Gastroesophageal sphincter (tissue), 3 donors: ENCODE data around the gene ZDHHC3.

ENCODE experiments used
- CTCF ChIP-seq, 4 experiments: fragments of 200-600 bp in 2 of 4; fragments of 450-650 bp in 2 of 4; sonication (generic) in 1 of 4; IDR thresholded peaks; one replicate each; pipeline ENCODE4 v1.5.1; 2017 to 2019; ENCODE audit warnings: antibody characterized with exemption in 4 of 4, mild to moderate bottlenecking in 2 of 4, moderate library complexity in 2 of 4
- POLR2A ChIP-seq, 2 donors: fragments of 450-650 bp; IDR thresholded peaks; one replicate each; pipeline ENCODE4 v1.6.1; 2017; ENCODE audit warnings: antibody characterized with exemption in 2 of 2, mild to moderate bottlenecking in 2 of 2, moderate library complexity in 1 of 2

GRCh38 chr3:44969828-44970179, 6.2 kb downstream of the ZDHHC3 start:
- TF ChIP-seq CTCF (IDR thresholded peaks at IDR 0.05) (no peak), POLR2A (IDR thresholded peaks at IDR 0.05) (no peak)
